ENCODE measurements around the gene OR10P1.

OR10P1 gene

DNA sequence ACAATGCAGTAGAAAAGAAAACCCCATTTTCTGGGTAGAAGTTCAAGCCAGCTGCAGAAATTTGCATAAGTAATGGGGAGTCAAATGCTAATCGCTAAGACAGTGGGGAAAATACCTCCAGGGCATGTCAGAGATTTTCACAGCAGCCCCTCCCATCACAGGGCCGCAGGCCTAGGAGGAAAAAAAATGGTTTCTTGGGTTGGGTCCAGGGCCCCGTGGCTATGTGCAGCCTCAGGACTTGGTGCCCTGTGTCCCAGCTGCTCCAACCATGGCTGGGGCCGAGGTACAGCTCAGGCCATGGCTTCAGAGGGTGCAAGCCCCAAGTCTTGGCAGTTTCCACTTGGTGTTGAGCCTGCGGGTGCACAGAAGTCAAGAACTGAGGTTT lies 14.6 kb downstream of the OR10P1 start:
- DNase-seq (ENCODE audit: low spot score), result no peak

DNA sequence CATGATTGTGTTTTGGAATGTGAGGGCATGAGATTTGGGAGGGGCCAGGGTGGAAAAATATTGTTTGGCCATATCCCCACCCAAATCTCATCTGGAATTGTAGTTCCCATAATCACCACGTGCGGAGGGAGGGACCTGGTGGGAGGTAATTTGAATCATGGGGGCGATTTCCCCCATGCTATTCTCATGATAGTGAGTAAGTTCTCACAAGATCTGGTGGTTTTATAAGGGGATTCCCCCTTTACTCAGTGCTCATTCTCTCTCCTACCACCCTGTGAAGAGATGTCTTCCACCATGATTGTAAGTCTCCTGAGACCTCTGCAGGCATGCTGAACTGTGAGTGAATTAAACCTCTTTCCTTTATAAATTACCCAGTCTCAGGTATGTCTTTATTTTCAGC lies 15.7 kb downstream of the OR10P1 start:
- peak; percentile 15 for DNase-seq (ENCODE audit: low spot score)

DNA sequence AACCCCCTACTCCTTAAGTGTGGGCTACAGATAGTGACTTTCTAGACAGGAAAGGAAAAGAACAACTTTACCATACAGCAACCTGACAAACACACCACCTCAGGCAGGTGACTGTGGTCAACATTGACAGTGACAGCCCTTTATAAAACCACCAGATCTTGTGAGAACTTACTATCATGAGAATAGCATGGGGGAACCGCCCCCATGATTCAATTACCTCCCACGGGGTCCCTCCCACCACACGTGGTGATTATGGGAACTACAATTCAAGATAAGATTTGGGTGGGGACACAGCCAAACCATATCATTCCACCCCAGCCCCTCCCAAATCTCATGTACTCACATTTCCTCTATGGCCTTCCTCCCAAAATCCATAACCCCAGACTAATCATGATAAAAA lies 16.3 kb downstream of the OR10P1 start:
- DNase-seq (ENCODE audit: low spot score), result no peak

DNA sequence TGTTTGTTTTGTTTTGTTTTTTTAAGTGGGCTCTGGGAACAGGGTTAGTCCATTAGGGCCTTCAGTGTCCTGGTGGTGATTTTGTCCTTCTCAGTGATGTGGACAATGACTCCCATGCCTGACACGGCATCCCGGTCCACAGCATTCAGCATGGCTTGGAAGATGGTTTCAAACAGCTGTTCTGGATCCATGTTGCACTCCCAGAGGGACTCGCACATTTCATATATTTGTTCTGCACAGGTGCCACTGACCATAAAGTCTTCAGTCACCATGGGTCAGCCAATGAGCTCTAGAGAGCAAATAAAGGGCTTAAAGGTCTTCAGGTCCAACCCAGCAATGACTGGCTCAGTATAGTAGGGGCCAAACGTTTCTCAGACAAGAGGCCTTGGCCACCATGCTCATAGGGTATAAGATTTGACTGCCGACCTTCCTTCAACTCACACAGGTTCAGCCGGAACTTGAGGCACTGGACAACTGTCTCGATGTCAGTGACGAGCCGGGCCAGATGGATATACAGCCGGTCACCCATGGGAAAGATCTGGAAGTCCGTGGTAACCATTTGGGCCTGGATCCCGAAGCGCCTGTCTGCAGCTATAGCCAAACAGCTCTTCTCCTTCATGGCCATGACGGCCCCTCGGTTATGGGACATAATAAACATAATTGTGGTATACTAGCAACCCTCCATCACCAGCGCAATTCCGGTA lies 18.0 kb downstream of the OR10P1 start:
- no peak for DNase-seq (ENCODE audit: low spot score)

DNA sequence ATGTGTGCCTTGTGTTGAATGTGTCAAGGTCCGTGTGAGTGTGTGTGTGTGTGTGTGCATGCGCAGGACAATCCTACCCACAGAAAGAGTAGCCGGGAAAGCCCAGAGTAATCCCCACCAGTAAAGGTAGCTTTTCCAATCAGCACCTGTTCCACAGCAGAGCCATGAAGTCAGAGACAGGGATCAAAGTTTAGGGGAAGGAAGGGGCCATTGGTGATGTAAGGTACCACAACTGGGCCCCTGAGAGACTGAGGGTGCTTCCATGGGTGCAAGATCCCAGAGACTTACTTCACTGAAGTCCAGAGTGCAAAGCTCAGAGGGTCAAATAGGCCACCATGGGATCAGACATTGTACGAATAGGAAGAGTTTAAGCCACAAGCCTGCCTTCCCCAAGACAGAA lies 20.5 kb downstream of the OR10P1 start:
- DNase-seq (ENCODE audit: low spot score), result no peak

DNA sequence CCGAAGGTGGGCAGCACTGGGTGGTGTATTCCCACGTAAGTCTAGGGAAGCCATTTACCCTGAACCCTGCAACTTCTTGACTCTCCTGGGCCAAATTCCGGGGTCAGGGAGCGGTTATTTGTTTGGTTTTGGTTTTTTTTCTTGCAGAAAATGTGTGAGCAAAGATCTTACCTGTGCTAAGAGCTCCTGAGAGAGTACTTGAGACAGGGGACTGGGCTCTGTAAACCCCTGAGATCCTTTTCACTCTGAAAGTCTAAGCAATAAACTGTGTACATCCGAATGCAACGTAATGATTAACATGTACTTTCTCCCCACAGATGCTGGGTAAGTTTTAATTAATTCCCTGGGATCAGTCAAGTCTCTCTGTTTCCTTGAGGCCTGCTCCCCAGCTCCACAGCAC lies 21.5 kb downstream of the OR10P1 start:
- no peak for DNase-seq (ENCODE audit: low spot score)

DNA sequence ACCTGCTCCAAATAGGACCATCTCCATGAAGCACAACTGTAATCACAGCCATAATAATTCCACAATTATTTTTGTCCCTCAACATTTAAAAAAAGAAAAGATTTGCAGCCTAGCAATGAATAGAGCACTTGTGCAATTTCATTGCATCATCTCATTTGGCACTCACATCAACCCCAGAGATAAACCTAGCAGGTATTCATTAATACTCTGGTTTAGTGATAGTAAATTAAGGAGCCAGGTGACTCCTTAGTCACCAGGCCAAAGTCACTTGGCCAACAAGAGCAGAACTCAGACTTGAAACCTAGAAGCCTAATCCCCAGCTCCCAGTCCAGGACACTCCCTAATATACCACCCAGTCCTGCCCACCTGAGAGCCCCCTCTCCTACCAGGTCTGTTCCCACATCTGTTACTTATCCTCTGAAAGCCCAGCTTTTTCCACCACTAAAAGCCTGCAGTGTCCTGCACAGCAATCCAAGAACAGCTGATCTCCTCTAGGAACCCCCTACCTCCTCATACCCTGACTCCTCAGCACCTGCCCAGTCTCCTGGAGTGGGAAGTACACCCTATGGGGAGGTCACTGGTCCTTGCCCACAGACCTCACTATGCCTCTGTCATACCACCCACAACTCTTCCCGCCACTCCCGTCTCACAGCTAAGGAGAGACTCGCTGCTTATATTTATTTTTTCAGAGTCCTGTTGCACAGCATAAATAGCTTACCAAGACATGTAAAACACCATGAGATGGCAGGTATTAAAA lies 22.1 kb downstream of the OR10P1 start:
- DNase-seq (ENCODE audit: low spot score), result no peak

DNA sequence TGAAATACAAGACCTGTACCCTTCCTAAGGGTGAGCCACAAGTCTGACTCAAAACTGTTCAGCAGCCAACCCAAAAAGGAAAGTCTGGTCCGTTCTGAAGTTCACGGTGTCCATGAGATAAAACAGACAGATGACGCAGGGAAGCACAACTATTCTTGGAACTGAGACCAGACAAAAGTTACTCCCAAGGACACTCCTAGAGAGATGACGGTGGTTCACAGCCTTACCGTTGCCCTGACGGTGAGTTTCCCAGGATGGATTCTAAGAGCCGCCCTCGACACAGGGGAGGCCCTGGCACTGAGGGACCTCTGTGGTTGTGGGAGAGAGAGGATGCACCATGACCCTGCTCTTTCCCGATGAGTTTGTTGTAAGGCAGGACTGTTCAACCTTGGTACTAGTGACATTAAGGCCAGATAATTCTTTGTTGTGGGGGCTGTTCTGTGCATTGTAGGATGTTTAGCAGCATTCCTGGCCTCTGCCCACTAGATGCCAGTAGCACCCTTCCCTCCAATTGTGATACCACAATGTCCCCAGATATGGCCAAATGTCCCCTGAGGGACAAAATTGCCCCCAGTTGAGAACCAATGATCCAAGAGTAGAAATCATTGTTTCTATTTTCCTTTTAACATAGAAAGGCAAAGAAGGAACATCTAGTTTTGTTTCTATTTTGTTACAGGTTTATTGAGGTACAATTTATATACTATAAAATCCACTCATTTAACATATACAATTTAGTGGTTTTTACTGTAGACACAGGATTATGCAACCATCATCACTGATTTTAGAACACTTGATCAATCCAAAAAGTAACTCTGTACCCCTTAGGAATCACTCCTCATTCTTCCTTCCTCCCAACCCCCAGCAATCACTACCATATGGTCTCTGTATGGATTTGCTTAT lies 23.0 kb downstream of the OR10P1 start:
- DNase-seq (ENCODE audit: low spot score), result no peak

DNA sequence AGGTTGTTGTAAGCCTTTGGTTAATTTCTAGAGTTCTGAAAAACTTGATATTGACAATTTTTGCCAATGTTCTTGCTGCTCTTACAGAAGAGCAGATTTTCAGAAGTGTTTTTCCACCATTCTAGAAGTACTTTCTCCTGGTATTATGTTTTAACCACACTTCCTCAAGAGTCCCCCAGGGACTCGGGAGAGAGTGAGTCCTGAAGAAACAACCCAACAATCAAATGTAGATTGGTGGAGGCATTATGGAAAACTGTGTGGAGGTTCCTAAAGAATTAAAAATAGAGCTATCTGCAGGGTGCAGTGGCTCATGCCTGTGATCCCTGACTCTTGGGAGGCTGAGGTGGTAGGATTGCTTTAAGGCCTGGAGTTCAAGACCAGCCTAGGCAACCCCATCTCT lies 26.7 kb downstream of the OR10P1 start:
- no peak for DNase-seq (ENCODE audit: low spot score)

DNA sequence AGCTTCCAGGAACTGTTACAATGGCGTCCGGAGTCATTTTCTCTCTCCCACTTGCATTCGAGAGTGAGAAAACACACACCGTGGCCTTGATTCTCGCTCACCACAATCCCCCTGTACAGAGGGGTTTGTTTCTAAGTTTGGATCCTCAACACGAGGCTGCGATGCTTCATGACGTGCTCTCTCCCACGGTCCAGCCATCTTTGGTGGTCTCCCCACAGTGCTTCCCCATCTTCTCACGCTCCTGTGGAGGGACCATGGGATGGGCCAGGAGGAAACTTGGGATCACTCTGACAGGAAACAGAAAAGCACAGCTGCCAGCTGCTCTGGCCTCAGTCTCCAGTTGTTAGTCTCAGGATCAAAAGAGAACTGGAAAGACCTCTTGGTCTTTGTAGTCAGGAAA lies 28.1 kb downstream of the OR10P1 start:
- no peak for DNase-seq (ENCODE audit: low spot score)

DNA sequence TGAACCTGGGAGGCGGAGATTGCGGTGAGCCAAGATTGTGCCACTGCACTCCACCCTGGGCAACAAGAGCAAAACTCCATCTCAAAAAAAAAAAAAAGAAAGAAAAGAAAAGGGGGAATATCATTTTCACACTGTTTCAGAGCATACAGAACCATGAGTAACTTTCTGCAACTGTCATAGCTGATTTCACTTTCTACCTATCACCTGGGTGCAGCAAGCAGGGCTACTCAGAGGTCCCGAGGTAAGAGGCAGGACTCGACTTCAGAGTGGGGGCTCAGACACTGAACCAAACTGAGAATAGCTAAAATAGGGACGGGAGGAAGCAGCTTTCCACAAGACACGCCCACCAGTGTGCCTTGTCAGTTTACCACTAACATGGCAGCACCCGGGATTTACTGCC lies 29.8 kb downstream of the OR10P1 start:
- DNase-seq (ENCODE audit: low spot score), result no peak

DNA sequence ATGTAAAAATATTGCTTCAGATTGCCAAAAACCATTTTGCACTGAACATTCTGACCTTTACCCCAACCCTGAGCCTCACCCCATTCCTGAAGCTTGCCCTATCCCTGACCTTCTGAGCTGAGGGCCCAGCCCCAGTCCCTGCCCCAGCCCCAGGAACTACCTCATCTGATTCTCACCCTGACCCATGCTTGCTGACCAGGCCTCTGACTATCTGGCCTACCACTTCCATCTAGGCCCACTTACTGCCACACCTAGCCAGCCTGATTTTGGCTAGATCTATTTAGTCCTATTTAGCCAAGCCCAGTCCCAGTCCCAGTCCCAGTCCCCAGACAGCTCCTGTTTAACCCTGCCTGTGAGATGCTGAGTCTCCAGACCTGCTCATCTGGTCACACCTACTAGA lies 33.6 kb downstream of the OR10P1 start:
- no peak for DNase-seq (ENCODE audit: low spot score)

DNA sequence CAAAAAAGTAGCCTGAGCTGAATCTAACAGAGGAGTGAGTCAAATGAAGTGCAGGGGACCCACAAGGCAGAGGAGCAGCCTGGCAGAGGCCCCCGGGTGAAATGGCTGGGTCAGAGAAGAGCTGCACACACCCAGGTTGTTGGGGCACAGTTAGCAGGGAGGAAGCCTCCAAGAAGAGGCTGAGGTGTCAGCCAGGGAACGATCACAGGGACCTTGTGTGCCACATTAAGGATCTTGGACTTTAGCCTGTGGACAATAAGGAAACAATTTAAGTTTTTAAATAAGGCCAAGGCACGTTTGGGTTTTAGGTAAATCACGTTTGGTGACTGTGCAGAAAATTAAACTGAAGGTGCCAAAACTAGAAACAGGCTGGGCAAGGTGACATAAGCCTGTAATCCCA lies 35.1 kb downstream of the OR10P1 start:
- no peak for DNase-seq (ENCODE audit: low spot score)

DNA sequence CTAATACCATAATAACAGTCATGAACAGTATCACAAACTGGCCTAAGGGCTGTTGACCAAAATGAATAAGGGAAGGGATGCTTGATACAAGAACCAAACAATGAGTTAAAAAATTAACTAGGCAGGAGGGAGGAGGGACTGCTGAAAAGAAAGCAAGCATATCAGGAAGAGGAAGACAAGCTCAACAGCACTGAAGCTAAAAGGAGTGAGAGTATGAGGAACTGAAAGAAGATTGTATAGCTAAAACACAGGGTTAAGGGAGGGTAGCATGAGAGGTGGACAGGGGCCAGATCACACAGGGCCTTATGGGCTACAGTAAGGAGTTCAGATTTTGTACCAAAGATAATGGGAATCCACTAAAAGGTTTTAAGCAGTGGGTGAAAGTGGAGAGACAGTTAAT lies 36.9 kb downstream of the OR10P1 start:
- DNase-seq (ENCODE audit: low spot score), result no peak

DNA sequence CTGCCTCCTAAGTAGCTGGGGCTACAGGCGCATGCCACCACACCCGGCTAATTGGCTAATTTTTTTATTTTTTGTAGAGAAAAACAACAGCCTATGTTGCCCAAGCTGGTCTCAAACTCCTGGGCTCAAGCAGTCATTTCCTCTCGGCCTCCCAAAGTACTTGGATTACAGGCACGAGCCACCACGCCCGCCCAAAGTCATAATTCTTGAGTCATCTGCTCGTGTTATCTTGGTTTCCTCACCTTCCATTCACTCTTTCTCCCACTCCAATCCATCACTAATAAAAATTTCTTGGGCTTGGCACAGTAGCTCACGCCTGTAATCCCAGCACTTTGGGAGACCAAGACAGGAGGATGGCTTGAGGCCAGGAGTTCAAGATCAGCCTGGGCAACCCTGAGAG lies 39.0 kb downstream of the OR10P1 start:
- DNase-seq (ENCODE audit: low spot score), result no peak

DNA sequence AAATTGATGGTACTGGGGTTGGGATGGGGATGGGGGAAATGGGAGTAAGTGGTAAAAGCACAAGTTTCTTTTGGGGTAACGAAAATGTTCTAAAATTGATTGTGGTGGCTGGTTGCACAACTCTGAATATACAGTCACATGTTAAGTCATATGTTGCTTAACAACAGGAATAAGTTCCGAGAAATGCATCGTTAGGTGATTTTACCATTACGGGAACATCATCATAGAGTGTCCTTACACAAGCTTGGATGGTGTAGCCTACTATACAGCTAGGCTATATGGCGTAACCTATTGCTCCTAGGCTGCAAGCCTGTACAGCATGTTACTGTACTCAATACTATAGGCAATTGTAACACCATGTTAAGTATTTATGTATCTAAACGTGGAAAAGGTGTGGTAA lies 40.0 kb downstream of the OR10P1 start:
- no peak for DNase-seq (ENCODE audit: low spot score)

DNA sequence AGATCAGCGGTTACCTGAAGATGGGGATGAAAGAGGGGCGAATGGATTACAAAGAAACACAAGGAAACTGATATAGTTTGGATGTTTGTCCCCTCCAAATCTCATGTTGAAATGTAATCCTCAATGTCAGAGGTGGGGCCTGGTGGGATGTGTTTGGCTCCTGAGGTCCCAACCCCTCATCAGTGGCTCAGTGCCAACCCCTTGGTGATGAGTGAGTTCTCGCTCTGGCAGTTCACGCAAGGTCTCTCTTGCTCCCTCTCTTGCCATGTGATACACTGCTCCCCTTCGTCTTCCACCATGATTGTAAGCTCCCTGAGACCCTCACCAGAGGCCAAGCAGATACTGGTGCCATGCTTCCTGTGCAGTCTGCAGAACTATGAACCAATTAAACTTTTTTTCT lies 43.0 kb downstream of the OR10P1 start:
- DNase-seq (ENCODE audit: low spot score), result no peak

DNA sequence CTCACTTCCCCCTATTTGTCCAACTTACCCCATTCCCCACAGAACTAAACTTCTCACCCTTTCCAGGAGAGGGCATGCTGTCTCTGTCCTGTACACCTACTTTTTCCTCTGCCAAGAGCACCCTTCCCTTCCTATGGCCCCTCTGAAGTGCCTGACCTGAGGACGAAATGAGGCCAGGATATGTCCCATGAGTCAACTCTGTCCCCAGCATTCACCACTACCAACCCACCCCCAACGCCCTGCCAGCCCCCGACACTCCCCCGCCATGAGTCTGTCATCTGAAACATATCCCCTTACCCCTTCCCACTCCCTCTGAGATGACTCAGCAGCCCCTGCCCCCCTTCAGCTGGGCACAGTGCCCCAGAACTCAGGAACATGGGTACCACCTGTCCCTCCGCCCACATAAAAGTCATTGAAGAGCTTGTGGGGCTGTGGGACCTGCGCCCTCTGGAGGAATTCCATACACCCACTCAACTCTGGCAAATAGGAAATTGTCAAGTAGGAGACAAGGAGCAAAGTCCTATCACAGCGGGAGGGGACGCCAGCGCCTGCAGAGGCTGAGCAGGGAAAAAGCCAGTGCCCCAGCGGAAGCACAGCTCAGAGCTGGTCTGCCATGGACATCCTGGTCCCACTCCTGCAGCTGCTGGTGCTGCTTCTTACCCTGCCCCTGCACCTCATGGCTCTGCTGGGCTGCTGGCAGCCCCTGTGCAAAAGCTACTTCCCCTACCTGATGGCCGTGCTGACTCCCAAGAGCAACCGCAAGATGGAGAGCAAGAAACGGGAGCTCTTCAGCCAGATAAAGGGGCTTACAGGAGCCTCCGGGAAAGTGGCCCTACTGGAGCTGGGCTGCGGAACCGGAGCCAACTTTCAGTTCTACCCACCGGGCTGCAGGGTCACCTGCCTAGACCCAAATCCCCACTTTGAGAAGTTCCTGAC lies 44.7 kb downstream of the OR10P1 start:
- DNase-seq (ENCODE audit: low spot score), result no peak

DNA sequence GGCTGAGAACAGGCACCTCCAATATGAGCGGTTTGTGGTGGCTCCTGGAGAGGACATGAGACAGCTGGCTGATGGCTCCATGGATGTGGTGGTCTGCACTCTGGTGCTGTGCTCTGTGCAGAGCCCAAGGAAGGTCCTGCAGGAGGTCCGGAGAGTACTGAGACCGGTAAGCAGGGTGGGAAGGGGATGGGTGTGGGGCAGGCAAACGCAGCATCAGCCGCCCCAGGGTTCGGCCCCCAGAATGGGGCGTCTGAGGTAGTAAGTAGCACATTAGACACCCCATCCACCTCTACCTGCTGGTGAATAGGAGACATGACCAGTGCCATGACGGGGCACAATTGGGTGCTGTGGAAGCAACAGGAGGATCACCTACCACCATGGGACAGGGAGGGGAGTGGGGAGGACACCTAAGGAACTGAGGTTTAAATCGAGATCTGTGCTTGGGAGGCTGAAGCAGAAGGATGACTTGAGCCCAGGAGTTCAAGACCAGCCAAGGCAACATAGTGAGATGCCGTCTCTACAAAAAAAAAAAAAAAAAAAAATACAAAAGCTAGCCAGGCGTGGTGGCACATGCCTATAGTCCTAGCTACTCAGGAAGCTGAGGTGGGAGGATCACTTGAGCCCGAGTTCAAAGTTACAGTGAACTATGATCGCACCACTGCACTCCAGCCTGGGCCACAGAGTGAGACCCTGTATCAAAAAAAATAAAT lies 45.5 kb downstream of the OR10P1 start:
- DNase-seq (ENCODE audit: low spot score), result no peak

DNA sequence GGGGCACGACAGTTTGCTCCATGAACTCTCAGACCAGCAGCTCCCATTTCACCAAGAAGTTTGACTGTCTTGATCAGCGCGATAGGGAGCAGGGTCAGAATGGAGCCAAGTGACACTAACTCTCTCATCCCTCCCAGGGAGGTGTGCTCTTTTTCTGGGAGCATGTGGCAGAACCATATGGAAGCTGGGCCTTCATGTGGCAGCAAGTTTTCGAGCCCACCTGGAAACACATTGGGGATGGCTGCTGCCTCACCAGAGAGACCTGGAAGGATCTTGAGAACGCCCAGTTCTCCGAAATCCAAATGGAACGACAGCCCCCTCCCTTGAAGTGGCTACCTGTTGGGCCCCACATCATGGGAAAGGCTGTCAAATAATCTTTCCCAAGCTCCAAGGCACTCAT lies 47.0 kb downstream of the OR10P1 start:
- no peak for DNase-seq (ENCODE audit: low spot score)

DNA sequence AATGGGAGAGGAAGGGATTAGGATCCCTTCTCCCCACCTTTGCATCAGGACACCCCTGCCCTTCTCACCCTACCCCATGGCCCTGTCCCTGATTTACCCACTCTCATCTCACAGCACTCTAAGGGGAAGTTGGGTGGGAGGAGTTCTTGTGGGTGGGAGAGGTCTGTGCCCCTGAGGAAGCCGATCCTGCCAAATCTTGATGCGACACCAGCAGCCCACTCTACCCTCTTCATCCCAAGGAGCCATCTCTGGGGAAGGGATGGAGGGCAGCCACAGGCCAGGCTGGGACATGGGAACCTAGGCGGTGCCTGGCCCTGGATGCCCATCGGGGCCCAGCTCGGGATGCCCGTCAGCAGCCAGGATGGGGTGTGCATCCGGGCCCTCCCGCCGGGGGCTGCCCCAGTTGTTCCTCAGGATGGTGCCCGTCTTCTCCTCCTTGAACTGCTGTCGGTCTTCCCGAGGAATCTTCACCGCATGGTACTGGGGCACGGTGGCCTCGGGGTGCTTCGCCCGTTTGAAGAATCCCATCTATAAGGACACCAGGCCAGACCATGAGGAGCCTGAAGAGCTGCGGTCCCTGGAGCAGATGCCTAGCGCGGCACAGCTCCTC lies 48.2 kb downstream of the OR10P1 start:
- no peak for DNase-seq (ENCODE audit: low spot score)
